CD4-positive, alpha-beta T cell (primary cell): ENCODE results near the gene CTIF. TPM values are rescaled to one million over a fixed set of nuclear protein-coding genes. Genes with fewer than 3 reads are reported as not detected.

Experiments
- ATAC-seq: fragments of 200-7000 bp; cut with Tn5 transposase; one replicate; pipeline ENCODE4 v1.10.0; 2022; ENCODE audit warnings: mild to moderate bottlenecking; ENCODE audit not compliant: poor library complexity
- CTCF ChIA-PET: fragments of 350-600 bp; sonication (Branson Sonifier 250); formaldehyde crosslinking; loops from one replicate; lab custom pipeline; 2021; ENCODE audit warnings: antibody characterized with exemption, inconsistent platforms; lab: Charles Lee
- POLR2A ChIA-PET: fragments of 350-600 bp; sonication (Branson Sonifier 250); formaldehyde crosslinking; loops from one replicate; lab custom pipeline; 2021; ENCODE audit warnings: antibody characterized with exemption, inconsistent platforms; lab: Charles Lee
- DNase-seq, 14 experiments: peaks; one replicate each; pipeline ENCODE4 v3.0.0-alpha.2; 2013 to 2020; ENCODE audit warnings: mixed read lengths in 2 of 14
- H3K27ac ChIP-seq, 2 donors: one replicate each; pipeline versions ENCODE4 v1.5.1 to v1.7.0; 2013; ENCODE audit warnings: low read length in 2 of 2, low read depth in 1 of 2, mild to moderate bottlenecking in 1 of 2
- H3K27me3 ChIP-seq, 2 experiments: 1 replicate in 1 of 2; 2 replicates in 1 of 2; pipeline versions ENCODE4 v1.6.1 to v1.7.0; 2013; ENCODE audit warnings: low read length in 2 of 2, control low read depth in 1 of 2, mild to moderate bottlenecking in 1 of 2, moderate library complexity in 1 of 2; ENCODE audit not compliant: insufficient read depth in 2 of 2, control insufficient read depth in 1 of 2
- H3K36me3 ChIP-seq: one replicate; pipeline ENCODE4 v1.6.1; 2013; ENCODE audit warnings: low read length, control low read depth; ENCODE audit not compliant: insufficient read depth
- H3K4me1 ChIP-seq: one replicate; pipeline ENCODE4 v1.6.1; 2013; ENCODE audit warnings: low read length, control low read depth; ENCODE audit not compliant: insufficient read depth
- H3K4me3 ChIP-seq: one replicate; pipeline ENCODE4 v1.5.1; 2013; ENCODE audit warnings: mild to moderate bottlenecking, low read length, moderate library complexity
- H3K9me3 ChIP-seq, 2 experiments: 1 replicate in 1 of 2; 2 replicates in 1 of 2; pipeline versions ENCODE4 v1.6.1 to v1.7.0; 2013; ENCODE audit warnings: low read length in 2 of 2, mild to moderate bottlenecking in 2 of 2, control low read depth in 1 of 2, moderate library complexity in 1 of 2; ENCODE audit not compliant: control insufficient read depth in 1 of 2, insufficient read depth in 1 of 2
- H3K27ac Mint-ChIP-seq: one replicate; pipeline ENCODE4 v1.8.0; 2020; ENCODE audit warnings: mixed read lengths
- H3K27me3 Mint-ChIP-seq: one replicate; pipeline ENCODE4 v1.8.0; 2021; ENCODE audit warnings: mixed read lengths
- H3K36me3 Mint-ChIP-seq: one replicate; pipeline ENCODE4 v1.8.0; 2021; ENCODE audit warnings: low read depth, mixed read lengths
- H3K4me1 Mint-ChIP-seq: one replicate; pipeline ENCODE4 v1.8.0; 2021; ENCODE audit warnings: low read depth, mixed read lengths
- H3K4me3 Mint-ChIP-seq: one replicate; pipeline ENCODE4 v1.8.0; 2020; ENCODE audit warnings: mild to moderate bottlenecking, mixed read lengths
- H3K9me3 Mint-ChIP-seq: one replicate; pipeline ENCODE4 v1.8.0; 2020; ENCODE audit warnings: mixed read lengths
- CTCF ChIP-seq: fragments of 200-600 bp; IDR thresholded peaks from one replicate; pipeline ENCODE4 v1.8.0; 2022; ENCODE audit warnings: antibody characterized with exemption, mild to moderate bottlenecking
- intact Hi-C, 2 experiments: fragments of 100-400 bp; cut with DNase I in 1 of 2; cut with micrococcal nuclease in 1 of 2; formaldehyde crosslinking; loops; one replicate each; pipeline versions ENCODE4 v1.15.1 to v1.9.0; 2023 to 2025; cut with DNase I, micrococcal nuclease
- total RNA-seq, 174 experiments: library from RNA in 2 of 174; stranded (reverse) in 2 of 174; gene quantifications; one replicate each; pipeline ENCODE4 v1.2.3 and lab custom pipeline; 2021 to 2026

Gene CTIF
- total RNA-seq, 2 experiments from 2014 or later, result 1.1 to 2.9 TPM

GRCh38 chr18:48528861-48529260 lies 10.0 kb upstream of the CTIF start:
- peaks cover 0 to 5% of the 10 kb centered on the region in 2 experiments for H3K27me3 ChIP-seq
- Mint-ChIP-seq H3K27ac (no peak overlapping the region), H3K9me3 (no peaks in the 10 kb centered on the region), H3K36me3 (no peaks in the 10 kb centered on the region), H3K4me3 (no peak overlapping the region), H3K27me3 (peaks cover 37% of the 10 kb centered on the region), H3K4me1 (no peaks in the 10 kb centered on the region)
- H3K4me3 ChIP-seq, result no peak overlapping the region
- POLR2A ChIA-PET, result no interaction called here
- TF ChIP-seq CTCF, result no peak
- peaks cover 0 to 4% of the 10 kb centered on the region in 2 experiments for H3K9me3 ChIP-seq
- H3K27ac ChIP-seq, result no peak overlapping the region
- no peaks in the 10 kb centered on the region for H3K4me1 ChIP-seq
- ATAC-seq, result no peak
- CTCF ChIA-PET, result no interaction called here
- H3K36me3 ChIP-seq, result no peaks in the 10 kb centered on the region
- intact Hi-C loops, result no loop called here
- no peak for DNase-seq

- H3K36me3 ChIP-seq, result no peaks in the 10 kb centered on the region
- H3K27me3 ChIP-seq, result no peaks in the 10 kb centered on the region
- DNase-seq, result no peak
- peaks cover 35% of the 10 kb centered on the region for H3K27me3 Mint-ChIP-seq
- H3K4me1 ChIP-seq, result no peaks in the 10 kb centered on the region
- no peak for ATAC-seq
- H3K36me3 Mint-ChIP-seq, result no peaks in the 10 kb centered on the region
- no peak overlapping the region for H3K27ac ChIP-seq
- H3K4me3 Mint-ChIP-seq, result no peak overlapping the region
- CTCF ChIA-PET, result no interaction called here
- no peaks in the 10 kb centered on the region for H3K4me1 Mint-ChIP-seq
- POLR2A ChIA-PET, result no interaction called here
- H3K27ac Mint-ChIP-seq, result no peak overlapping the region
- intact Hi-C loops, result loop anchor here in 1 of 2 experiments (10.0 kb wide), 1 partner anchor 955 kb away; the partner anchor contains the start of gene C18orf32
- H3K9me3 Mint-ChIP-seq, result no peaks in the 10 kb centered on the region
- no peak for TF ChIP-seq CTCF
- no peak overlapping the region for H3K4me3 ChIP-seq
- peaks cover 0 to under 1% of the 10 kb centered on the region in 2 experiments for H3K9me3 ChIP-seq
Observed at GRCh38 chr18:48529796-48530195, 9.0 kb upstream of the CTIF start.

- H3K27ac Mint-ChIP-seq, result no peak overlapping the region
- CTCF ChIA-PET, result no interaction called here
- TF ChIP-seq CTCF, result no peak
Observed at GRCh38 chr18:48530399-48531081, 8.3 kb upstream of the CTIF start.

More at GRCh38 chr18:48530399-48531081, 8.3 kb upstream of the CTIF start:
- H3K9me3 ChIP-seq, result no peaks in the 10 kb centered on the region
- no peak overlapping the region for H3K27ac ChIP-seq
- no peaks in the 10 kb centered on the region for H3K36me3 ChIP-seq
- peaks cover 33% of the 10 kb centered on the region for H3K27me3 Mint-ChIP-seq
- POLR2A ChIA-PET, result no interaction called here
- no peaks in the 10 kb centered on the region for H3K9me3 Mint-ChIP-seq
- H3K4me1 Mint-ChIP-seq, result no peaks in the 10 kb centered on the region
- H3K4me3 Mint-ChIP-seq, result no peak overlapping the region
- intact Hi-C loops, result loop anchor here in 1 of 2 experiments (10.0 kb wide), 1 partner anchor 954 kb away; the partner anchor contains the start of gene C18orf32
- no peaks in the 10 kb centered on the region for H3K36me3 Mint-ChIP-seq
- no peaks in the 10 kb centered on the region for H3K27me3 ChIP-seq
- H3K4me1 ChIP-seq, result no peaks in the 10 kb centered on the region
- no peak for ATAC-seq
- H3K4me3 ChIP-seq, result no peak overlapping the region
- DNase-seq, result no peak
